Measurements from ENCODE around the gene MSLN.

MSLN gene

DNA sequence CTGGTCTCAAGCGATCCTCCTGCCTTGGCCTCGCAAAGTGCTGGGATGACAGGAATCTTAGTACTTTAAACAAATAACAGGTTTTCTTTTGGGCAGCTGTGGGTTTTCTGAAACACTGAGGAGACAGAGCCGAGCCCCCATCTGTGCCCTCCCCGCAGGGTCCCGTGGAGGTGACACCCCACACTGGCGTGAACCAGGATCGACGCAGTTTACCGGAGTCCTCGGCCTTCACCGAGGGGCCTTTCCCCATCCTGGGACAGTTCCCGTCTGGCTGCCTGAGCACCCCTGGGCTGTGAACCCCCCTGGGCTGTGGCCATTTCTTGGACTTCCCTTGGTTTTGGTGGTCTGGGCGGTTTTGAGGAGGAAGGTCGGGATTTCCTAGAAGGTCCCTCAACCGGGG lies 55.3 kb downstream of the MSLN start:
- in situ Hi-C loops (cut with HindIII; ENCODE audit: low sequenced_read_pairs) = no loop called here
- no peak overlapping the region for H3K4me3 ChIP-seq (ENCODE audit: low read depth, low read length)
- no peak for DNase-seq (ENCODE audit: low read depth)
- TF ChIP-seq, protein P1, sequence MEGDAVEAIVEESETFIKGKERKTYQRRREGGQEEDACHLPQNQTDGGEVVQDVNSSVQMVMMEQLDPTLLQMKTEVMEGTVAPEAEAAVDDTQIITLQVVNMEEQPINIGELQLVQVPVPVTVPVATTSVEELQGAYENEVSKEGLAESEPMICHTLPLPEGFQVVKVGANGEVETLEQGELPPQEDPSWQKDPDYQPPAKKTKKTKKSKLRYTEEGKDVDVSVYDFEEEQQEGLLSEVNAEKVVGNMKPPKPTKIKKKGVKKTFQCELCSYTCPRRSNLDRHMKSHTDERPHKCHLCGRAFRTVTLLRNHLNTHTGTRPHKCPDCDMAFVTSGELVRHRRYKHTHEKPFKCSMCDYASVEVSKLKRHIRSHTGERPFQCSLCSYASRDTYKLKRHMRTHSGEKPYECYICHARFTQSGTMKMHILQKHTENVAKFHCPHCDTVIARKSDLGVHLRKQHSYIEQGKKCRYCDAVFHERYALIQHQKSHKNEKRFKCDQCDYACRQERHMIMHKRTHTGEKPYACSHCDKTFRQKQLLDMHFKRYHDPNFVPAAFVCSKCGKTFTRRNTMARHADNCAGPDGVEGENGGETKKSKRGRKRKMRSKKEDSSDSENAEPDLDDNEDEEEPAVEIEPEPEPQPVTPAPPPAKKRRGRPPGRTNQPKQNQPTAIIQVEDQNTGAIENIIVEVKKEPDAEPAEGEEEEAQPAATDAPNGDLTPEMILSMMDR (IDR thresholded peaks at IDR 0.05; ENCODE audit: low read depth, low read length, missing control alignments) = no peak

DNA sequence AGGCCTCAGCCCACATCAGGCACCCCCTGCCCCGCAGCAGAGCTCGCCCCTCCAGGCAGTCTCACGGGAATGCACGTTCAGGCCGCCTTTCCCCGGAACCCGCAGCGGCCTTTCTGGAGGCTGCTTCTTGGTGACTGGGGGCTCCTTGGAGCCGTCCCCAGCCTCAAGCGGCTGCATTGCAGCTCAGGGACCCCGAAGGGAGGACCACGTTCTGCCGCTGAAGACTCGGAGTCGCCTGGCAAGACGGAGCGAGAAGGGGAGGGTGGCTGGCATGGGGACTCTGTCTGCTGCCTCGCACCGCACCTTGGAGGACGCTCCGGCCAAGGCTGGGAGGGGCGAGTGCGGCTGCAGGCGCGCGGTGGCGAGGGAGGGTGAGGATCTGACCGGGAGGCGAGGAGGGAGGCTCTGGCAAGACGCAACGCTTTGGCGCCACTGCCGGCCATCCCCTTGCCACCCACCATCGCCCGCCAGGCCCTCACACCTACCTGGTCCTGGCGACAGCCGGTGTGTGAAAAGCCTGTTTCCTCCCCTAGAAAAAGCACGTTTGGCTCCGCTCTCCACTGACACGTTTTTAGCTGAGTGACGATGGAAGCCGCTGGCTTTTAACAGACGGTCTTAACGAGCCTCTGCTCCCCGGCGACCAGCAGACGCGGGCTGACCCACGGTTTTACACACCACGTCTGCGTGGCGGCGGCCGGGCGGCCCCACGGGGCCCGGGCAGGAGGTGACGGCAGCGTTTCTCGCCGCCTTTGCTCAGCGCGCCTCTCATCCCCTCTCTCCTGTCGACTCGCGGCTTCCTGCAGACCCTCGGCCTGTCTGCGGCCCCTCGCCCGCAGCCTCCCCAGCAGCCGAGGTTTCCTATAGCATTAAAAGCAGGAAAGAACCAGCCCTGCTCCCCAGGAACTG lies 56.7 kb downstream of the MSLN start:
- TF ChIP-seq, protein P1 (IDR thresholded peaks at IDR 0.05; ENCODE audit: low read depth, low read length, missing control alignments) = no peak
- no peak for DNase-seq (ENCODE audit: low read depth)

DNA sequence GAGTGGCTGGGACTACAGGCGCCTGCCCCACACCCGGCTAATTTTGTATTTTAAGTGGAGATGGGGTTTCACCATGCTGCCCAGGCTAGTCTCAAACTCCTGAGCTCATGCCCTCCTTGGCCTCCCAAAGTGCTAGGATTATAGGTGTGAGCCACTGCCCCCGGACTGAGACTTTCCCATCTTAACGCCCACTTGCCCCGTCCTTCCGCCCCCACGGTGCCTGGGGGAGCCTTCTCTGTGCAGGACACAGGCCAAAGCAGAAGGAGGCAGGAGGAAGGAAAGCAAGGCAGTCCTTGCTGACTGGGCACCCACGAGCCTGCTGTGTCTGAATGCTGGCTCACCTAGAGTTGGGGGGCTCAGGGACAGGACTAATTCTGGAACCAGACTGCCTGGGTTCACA lies 57.6 kb downstream of the MSLN start:
- TF ChIP-seq, protein P1 (IDR thresholded peaks at IDR 0.05; ENCODE audit: low read depth, low read length, missing control alignments) = no peak
- no peak overlapping the region for H3K4me3 ChIP-seq (ENCODE audit: low read depth, low read length)
- DNase-seq (ENCODE audit: low read depth) = no peak
- in situ Hi-C loops (cut with HindIII; ENCODE audit: low sequenced_read_pairs) = no loop called here

More for the DNA sequence above, 56.7 kb downstream of the MSLN start:
- H3K4me3 ChIP-seq (ENCODE audit: low read depth, low read length) = no peak overlapping the region
- in situ Hi-C loops (cut with HindIII; ENCODE audit: low sequenced_read_pairs) = no loop called here

Data from astrocyte of the cerebellum (primary cell).